GM19351 (cell line): ENCODE data around the gene ARMCX1.
"Not testable (repeated sequence)": the region's sequence is repeated elsewhere in the genome, so short reads cannot be mapped to it uniquely, and the experiment has no call there.

Experiments
- ATAC-seq: cut with Tn5 transposase; IDR thresholded peaks from one replicate; pipeline ENCODE4 v1.9.1; 2021; ENCODE audit warnings: mild to moderate bottlenecking, moderate library complexity; ENCODE audit not compliant: unreplicated experiment

Gene ARMCX1

GRCh38 chrX:101550362-101550750 lies at the start of gene ARMCX1:
TSS of gene ARMCX1 (plus strand) at chrX:101550547. CDS start at chrX:101552931, 2,384 bp downstream.
- ATAC-seq, result no peak

- not testable (repeated sequence) for ATAC-seq
Measured at GRCh38 chrX:101502929-101503328, 47.4 kb upstream of the ARMCX1 start.

- ATAC-seq, result no peak
Measured at GRCh38 chrX:101507372-101507771, 43.0 kb upstream of the ARMCX1 start.

GRCh38 chrX:101507986-101508385 lies 42.4 kb upstream of the ARMCX1 start:
- ATAC-seq, result no peak

GRCh38 chrX:101530944-101531343 lies 19.4 kb upstream of the ARMCX1 start:
- no peak for ATAC-seq

- no peak for ATAC-seq
Measured at GRCh38 chrX:101539116-101539515, 11.2 kb upstream of the ARMCX1 start.

GRCh38 chrX:101550751-101551379 lies 518 bp downstream of the ARMCX1 start:
- ATAC-seq, result no peak

GRCh38 chrX:101551380-101551767 lies 1.0 kb downstream of the ARMCX1 start:
- ATAC-seq, result no peak

- no peak for ATAC-seq
Measured at GRCh38 chrX:101552714-101553113, 2.4 kb downstream of the ARMCX1 start.

GRCh38 chrX:101564651-101565050 lies 14.3 kb downstream of the ARMCX1 start:
- no peak for ATAC-seq

GRCh38 chrX:101595739-101596419 lies 45.5 kb downstream of the ARMCX1 start:
- ATAC-seq, result peak; percentile 98

- ATAC-seq, result not testable (repeated sequence)
Measured at GRCh38 chrX:101599592-101599991, 49.2 kb downstream of the ARMCX1 start.

- no peak for ATAC-seq
Measured at GRCh38 chrX:101602077-101602476, 51.7 kb downstream of the ARMCX1 start.
